ENCODE measurements around the gene EIF3L. TPM values are rescaled to one million over a fixed set of nuclear protein-coding genes. Genes with fewer than 3 reads are reported as not detected.
A peak's percentile ranks its signal among the peaks of the same experiment; 100 is the strongest.

The EIF3L gene
- polyA plus RNA-seq, 6 donors from 2014 or later: 260 to 316 (median 300) TPM

- ATAC-seq (ENCODE audit: low read depth in 2 of 2) (no peak), DNase-seq (no peak)
- H3K4me1 Mint-ChIP-seq: peaks cover 13 to 19% (median 15%) of the 10 kb centered on the region in 3 donors
- no peaks in the 10 kb centered on the region for H3K27me3 Mint-ChIP-seq
- H3K9me3 Mint-ChIP-seq: no peaks in the 10 kb centered on the region
- peak overlapping the region in 2 of 6 donors; percentile 49 to 55 for H3K27ac Mint-ChIP-seq
- H3K4me3 Mint-ChIP-seq: no peak overlapping the region
- H3K36me3 Mint-ChIP-seq: peaks cover 8 to 11% of the 10 kb centered on the region in 2 donors
These were observed 42.7 kb downstream of the EIF3L start for GRCh38 chr22:37891926-37892325.

- Mint-ChIP-seq H3K9me3 (no peaks in the 10 kb centered on the region), H3K27ac (peak overlapping the region in 2 of 6 donors; percentile 19 to 54), H3K4me3 (no peak overlapping the region), H3K4me1 (peaks cover 15 to 22% (median 15%) of the 10 kb centered on the region in 3 donors), H3K27me3 (no peaks in the 10 kb centered on the region), H3K36me3 (peaks cover 6 to 8% of the 10 kb centered on the region in 2 donors)
- ATAC-seq (ENCODE audit: low read depth in 2 of 2) (no peak), DNase-seq (no peak)
These were observed 43.5 kb downstream of the EIF3L start for GRCh38 chr22:37892566-37893335.

- H3K9me3 Mint-ChIP-seq: no peaks in the 10 kb centered on the region
- peak overlapping the region in 4 of 6 donors; percentile 4 to 87 (median 52) for H3K27ac Mint-ChIP-seq
- H3K36me3 Mint-ChIP-seq: no peaks in the 10 kb centered on the region
- H3K4me3 Mint-ChIP-seq: peak overlapping the region in 1 of 8 donors; percentile 49
- H3K4me1 Mint-ChIP-seq: peaks cover 11 to 22% (median 15%) of the 10 kb centered on the region in 3 donors
- ATAC-seq (ENCODE audit: low read depth in 2 of 2) (no peak), DNase-seq (no peak)
- H3K27me3 Mint-ChIP-seq: no peaks in the 10 kb centered on the region
These were observed 44.4 kb downstream of the EIF3L start for GRCh38 chr22:37893583-37893983.

- peak overlapping the region in 1 of 8 donors; percentile 47 for H3K4me3 Mint-ChIP-seq
- peak overlapping the region in 4 of 6 donors; percentile 80 to 91 (median 86) for H3K27ac Mint-ChIP-seq
- no peaks in the 10 kb centered on the region for H3K27me3 Mint-ChIP-seq
- H3K9me3 Mint-ChIP-seq: no peaks in the 10 kb centered on the region
- H3K36me3 Mint-ChIP-seq: no peaks in the 10 kb centered on the region
- no peak for DNase-seq
- no peak for ATAC-seq (ENCODE audit: low read depth in 2 of 2)
- peaks cover 11 to 22% (median 15%) of the 10 kb centered on the region in 3 donors for H3K4me1 Mint-ChIP-seq
These were observed 45.9 kb downstream of the EIF3L start for GRCh38 chr22:37894939-37895670.

GRCh38 chr22:37896181-37896592 is 47.0 kb downstream of the EIF3L start:
- peak overlapping the region; percentile 23 to 83 (median 50) for H3K4me3 Mint-ChIP-seq
- H3K9me3 Mint-ChIP-seq: no peaks in the 10 kb centered on the region
- peaks cover 11 to 22% (median 15%) of the 10 kb centered on the region in 3 donors for H3K4me1 Mint-ChIP-seq
- H3K36me3 Mint-ChIP-seq: no peaks in the 10 kb centered on the region
- peak overlapping the region; percentile 90 to 98 (median 94) for H3K27ac Mint-ChIP-seq
- H3K27me3 Mint-ChIP-seq: no peaks in the 10 kb centered on the region
- ATAC-seq (ENCODE audit: low read depth in 2 of 2) (peak; percentile 98 to 99), DNase-seq (peak; percentile 48)

- Mint-ChIP-seq H3K4me1 (peaks cover 11 to 22% (median 15%) of the 10 kb centered on the region in 3 donors), H3K4me3 (peak overlapping the region in 3 of 8 donors; percentile 22 to 78 (median 55)), H3K27me3 (no peaks in the 10 kb centered on the region), H3K36me3 (no peaks in the 10 kb centered on the region), H3K27ac (peak overlapping the region in 5 of 6 donors; percentile 12 to 98 (median 91)), H3K9me3 (no peaks in the 10 kb centered on the region)
- ATAC-seq (ENCODE audit: low read depth in 2 of 2) (no peak), DNase-seq (no peak)
These were observed 47.7 kb downstream of the EIF3L start for GRCh38 chr22:37896939-37897338.

- DNase-seq (no peak), ATAC-seq (ENCODE audit: low read depth in 2 of 2) (no peak)
- H3K4me3 Mint-ChIP-seq: no peak overlapping the region
- H3K27ac Mint-ChIP-seq: peak overlapping the region in 4 of 6 donors; percentile 30 to 91 (median 66)
- H3K4me1 Mint-ChIP-seq: peaks cover 11 to 22% (median 15%) of the 10 kb centered on the region in 3 donors
- no peaks in the 10 kb centered on the region for H3K36me3 Mint-ChIP-seq
- H3K9me3 Mint-ChIP-seq: no peaks in the 10 kb centered on the region
- no peaks in the 10 kb centered on the region for H3K27me3 Mint-ChIP-seq
These were observed 48.6 kb downstream of the EIF3L start for GRCh38 chr22:37897807-37898206.

GRCh38 chr22:37898441-37899181 is 49.4 kb downstream of the EIF3L start:
- no peaks in the 10 kb centered on the region for H3K27me3 Mint-ChIP-seq
- no peaks in the 10 kb centered on the region for H3K36me3 Mint-ChIP-seq
- no peak overlapping the region for H3K4me3 Mint-ChIP-seq
- H3K4me1 Mint-ChIP-seq: peaks cover 10 to 22% (median 13%) of the 10 kb centered on the region in 3 donors
- H3K9me3 Mint-ChIP-seq: no peaks in the 10 kb centered on the region
- ATAC-seq (ENCODE audit: low read depth in 2 of 2) (no peak), DNase-seq (no peak)
- H3K27ac Mint-ChIP-seq: peak overlapping the region in 2 of 6 donors; percentile 66

GRCh38 chr22:37904572-37905533 is 55.6 kb downstream of the EIF3L start:
- H3K27me3 Mint-ChIP-seq: no peaks in the 10 kb centered on the region
- H3K9me3 Mint-ChIP-seq: no peaks in the 10 kb centered on the region
- no peak for ATAC-seq (ENCODE audit: low read depth in 2 of 2)
- DNase-seq: no peak
- H3K27ac Mint-ChIP-seq: peak overlapping the region; percentile 54 to 94 (median 74)
- no peaks in the 10 kb centered on the region for H3K36me3 Mint-ChIP-seq
- peak overlapping the region; percentile 73 to 93 (median 86) for H3K4me3 Mint-ChIP-seq
- peaks cover 26 to 35% (median 29%) of the 10 kb centered on the region in 3 donors for H3K4me1 Mint-ChIP-seq

GRCh38 chr22:37905534-37906363 is 56.5 kb downstream of the EIF3L start, which contains the start of gene MICALL1:
Gene MICALL1, plus strand, starts transcription at chr22:37906297. Its CDS starts 126 bp downstream, at chr22:37906423.
- peak; percentile 76 for DNase-seq
- Mint-ChIP-seq H3K27ac (peak within 1 kb of the TSS; percentile 58 to 94 (median 80)), H3K27me3 (no peaks in the 10 kb centered on the region), H3K4me1 (peaks cover 30 to 40% (median 33%) of the 10 kb centered on the region in 3 donors), H3K4me3 (peak within 1 kb of the TSS; percentile 85 to 93 (median 88)), H3K9me3 (no peaks in the 10 kb centered on the region), H3K36me3 (no peaks in the 10 kb centered on the region)
- ATAC-seq (ENCODE audit: low read depth in 2 of 2): peak; percentile 86 to 92

- Mint-ChIP-seq H3K4me1 (peaks cover 30 to 40% (median 33%) of the 10 kb centered on the region in 3 donors), H3K36me3 (no peaks in the 10 kb centered on the region), H3K4me3 (peak overlapping the region; percentile 85 to 92 (median 88)), H3K27me3 (no peaks in the 10 kb centered on the region), H3K9me3 (no peaks in the 10 kb centered on the region), H3K27ac (peak overlapping the region in 4 of 6 donors; percentile 56 to 63 (median 58))
- DNase-seq: peak; percentile 33
- peak; percentile 45 to 50 for ATAC-seq (ENCODE audit: low read depth in 2 of 2)
These were observed 57.3 kb downstream of the EIF3L start for GRCh38 chr22:37906364-37907008.
